GM12872 (cell line): ENCODE measurements around the gene WLS.

Experiments used
- TF ChIP-seq, protein P1 (sequence below): IDR thresholded peaks from 3 replicates; pipeline ENCODE4 v1.5.1; 2011; ENCODE audit warnings: low read depth, mild to moderate bottlenecking, low read length, moderate library complexity; ENCODE audit not compliant: insufficient read depth

Gene WLS

DNA sequence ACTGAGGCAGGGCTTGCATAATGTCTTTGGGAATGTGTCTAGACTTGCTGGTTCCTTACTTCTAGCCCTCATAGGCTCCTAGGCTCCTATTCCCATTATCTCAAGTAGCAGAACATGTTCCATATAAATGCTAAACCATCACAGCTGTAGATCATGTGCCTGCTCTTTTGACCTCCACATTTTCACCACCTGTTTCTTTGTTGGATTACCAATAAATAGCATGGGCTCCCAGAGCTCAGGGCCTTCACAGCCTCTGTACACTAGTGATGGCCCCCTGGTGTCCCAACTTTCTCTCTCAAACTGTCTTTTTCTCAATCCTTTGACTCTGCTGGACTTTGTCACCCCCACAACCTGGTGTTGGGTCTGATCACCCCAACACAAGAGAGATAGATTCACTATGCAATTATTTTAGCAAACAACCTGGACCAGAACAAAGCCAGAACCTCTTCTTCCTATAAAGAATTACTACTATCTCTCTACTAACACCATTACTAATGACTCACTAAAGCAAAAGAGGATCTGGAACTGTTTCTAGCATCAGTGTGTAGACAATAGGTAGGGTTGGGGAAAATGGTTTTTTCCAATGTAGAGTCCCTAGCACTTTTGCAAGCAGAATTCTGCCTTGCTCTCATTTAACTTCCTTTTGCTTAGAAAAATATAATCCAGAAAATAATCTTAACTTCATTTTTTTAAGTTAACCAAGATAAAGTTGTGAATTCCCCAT, 51.7 kb downstream of the WLS start:
- TF ChIP-seq, protein P1, sequence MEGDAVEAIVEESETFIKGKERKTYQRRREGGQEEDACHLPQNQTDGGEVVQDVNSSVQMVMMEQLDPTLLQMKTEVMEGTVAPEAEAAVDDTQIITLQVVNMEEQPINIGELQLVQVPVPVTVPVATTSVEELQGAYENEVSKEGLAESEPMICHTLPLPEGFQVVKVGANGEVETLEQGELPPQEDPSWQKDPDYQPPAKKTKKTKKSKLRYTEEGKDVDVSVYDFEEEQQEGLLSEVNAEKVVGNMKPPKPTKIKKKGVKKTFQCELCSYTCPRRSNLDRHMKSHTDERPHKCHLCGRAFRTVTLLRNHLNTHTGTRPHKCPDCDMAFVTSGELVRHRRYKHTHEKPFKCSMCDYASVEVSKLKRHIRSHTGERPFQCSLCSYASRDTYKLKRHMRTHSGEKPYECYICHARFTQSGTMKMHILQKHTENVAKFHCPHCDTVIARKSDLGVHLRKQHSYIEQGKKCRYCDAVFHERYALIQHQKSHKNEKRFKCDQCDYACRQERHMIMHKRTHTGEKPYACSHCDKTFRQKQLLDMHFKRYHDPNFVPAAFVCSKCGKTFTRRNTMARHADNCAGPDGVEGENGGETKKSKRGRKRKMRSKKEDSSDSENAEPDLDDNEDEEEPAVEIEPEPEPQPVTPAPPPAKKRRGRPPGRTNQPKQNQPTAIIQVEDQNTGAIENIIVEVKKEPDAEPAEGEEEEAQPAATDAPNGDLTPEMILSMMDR: no peak

DNA sequence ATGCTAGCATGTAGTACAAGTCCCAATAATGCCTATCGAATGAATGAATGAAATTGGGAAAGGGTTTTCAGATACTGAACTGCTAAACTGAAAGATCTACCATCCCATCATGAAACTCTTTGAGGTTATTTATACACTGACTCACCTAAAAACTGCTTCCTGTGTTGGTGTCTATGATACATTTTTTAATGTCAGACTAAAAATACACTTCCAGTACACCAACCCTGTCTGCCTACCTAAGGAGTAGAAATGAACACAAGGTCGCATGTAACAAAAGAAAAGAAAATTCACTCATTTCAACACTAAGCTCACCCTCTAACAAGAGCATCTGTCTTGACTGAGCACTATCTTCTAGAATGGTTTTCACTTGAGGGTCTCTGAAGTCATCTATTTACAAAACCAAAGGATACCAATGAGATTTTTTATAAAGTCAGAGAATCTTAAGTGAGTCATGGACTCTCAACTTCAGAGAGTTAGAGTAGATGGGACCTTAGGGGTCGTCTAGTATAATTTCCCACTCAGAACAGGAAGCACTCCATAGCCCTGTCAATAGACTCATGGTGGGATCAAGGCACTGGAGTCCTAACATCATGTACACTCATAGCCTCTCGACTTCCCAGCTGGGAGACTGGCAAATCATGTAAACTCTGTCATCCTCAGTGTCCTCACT, 53.4 kb downstream of the WLS start:
- TF ChIP-seq, protein P1: no peak

DNA sequence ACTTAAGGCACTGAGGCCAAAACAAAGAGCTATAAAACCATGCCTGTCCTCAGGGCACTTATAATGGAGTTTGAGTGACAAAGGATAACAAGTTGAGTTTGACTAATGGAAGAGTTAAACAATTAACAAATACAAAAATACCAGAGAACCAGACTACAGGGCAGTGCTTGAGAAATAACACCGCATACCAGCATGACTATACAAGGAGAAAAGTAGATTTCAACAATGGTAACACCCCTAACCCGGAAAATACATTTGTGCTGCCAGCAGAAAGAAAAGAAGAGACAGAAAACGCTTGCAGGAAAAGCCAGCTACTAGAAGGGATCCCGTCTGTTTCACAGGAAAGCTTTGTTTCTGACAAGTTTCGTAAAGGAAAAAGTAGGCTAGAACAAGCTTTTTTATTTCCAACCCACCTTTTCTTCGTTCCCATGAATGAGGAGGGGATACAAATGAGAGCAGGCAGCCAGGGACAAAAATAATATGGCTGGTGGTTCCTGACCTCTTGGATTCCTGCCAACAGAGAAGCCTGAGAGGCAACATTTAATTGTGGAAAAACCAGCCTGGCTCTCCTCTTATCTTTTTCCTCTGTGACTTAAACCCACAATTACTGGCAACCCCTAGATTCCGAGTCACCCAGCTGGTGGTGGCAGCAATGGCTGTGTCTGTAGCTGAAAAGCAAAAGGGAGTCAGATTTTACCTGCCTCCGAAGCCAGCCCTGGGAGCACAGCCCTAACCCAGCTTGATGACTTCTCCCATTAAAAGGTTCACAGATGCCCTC, 56.5 kb downstream of the WLS start:
- TF ChIP-seq, protein P1: no peak

DNA sequence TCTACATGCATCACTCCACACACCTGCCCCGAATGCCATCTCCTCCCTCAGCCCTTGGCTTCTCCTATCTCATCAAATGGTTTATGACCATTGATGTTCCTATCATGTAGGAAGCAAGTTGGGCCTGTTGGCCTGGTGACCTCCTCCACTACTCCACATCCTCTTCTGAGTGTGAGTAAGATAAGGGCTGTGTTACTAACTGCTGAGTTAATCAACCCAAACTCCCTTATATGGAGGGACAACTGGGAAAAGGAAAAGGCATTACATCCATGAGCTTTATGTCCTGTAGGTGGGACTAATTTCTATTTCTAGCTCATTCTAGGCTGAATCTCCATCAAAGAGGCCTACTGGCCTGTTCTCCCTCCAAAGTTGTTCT, 57.6 kb downstream of the WLS start:
- TF ChIP-seq, protein P1: no peak

DNA sequence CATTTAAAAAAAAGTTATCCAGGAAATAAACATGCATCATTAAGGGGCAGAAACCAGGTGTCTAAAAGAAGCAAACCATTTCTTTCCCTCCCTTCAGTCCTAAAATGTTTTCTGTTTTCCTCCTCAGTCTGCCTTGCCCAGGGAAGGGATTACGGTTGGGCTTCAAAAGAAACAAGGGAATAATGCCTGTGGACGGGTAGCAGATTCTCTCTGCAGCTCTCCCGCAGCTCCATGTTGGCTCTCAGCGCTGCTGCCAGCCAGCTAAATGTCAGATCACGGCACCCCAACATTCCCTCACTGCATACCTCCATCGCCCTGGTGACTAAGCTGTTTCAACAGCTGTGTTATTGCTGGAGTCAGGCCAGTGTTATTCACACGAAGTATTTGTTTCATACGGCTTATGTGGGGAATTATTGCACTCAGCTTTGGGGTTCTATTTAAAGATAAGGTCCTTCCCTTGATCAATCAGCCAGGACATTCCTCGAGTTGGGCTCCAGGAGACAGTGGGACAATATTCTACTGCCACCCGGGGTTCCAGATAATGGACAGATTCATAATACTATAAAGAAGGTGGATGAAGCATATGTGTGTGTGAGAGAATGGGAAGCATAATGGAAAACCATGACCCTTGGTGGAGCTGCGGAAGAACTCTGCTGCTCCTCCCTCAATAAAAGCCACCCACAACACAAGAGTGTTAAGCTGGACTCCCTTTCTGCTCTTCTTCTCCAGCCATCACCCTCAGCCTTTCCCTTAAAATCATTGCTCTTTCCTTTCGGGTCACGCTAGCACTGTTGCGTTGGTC, 58.2 kb downstream of the WLS start:
- TF ChIP-seq, protein P1: no peak

DNA sequence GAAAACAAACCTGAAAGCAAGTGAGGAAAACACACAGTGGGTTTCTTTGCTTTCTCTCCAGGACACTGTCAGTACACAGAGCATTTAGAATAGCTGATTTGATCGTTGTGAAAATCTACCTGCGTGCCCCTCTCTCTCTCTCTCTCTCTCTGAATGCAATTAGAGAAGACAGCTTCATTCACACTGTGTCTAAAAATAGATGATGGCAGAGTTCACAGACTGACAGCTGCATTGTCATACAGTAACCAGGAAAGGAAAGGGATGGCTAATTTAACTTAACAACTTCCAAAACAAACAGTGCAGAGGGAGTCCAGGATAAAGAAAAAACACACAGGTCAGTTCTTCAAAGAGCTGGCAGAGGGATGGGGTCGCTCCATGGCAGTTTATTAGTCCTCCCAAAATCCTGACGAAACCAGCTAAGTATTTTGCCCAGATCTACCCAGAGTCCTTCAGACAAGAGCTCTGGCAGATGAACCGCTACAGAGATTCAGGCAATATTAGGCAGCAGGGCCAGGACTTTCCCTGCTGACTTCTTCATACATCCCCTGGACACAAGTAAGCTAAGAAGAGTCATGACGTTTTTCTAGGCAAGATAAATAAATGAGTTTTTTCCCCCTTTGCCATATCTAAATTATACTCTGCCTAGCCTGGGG, 58.9 kb downstream of the WLS start:
- TF ChIP-seq, protein P1: no peak
